ENCODE results near the gene ERC2.

DNA sequence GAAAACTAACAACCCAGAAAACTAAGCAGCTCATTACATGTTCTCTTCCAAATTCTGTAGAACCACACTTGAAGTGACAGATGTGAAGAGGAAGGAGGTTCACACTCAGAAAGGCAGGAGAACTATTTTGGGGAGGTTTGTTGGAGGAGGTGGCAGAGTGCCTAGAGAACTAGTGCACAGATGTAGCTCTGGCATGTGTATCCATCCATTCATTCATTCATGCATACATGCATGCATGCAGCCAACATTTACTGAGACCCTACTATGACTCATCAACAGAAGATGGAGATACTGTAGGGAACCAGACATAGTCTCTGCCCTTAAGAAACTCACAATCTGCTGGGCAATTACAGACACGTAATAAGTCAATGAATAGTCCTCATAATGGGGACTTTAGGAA is 116.7 kb downstream of the ERC2 start:
- TF ChIP-seq, protein P1, sequence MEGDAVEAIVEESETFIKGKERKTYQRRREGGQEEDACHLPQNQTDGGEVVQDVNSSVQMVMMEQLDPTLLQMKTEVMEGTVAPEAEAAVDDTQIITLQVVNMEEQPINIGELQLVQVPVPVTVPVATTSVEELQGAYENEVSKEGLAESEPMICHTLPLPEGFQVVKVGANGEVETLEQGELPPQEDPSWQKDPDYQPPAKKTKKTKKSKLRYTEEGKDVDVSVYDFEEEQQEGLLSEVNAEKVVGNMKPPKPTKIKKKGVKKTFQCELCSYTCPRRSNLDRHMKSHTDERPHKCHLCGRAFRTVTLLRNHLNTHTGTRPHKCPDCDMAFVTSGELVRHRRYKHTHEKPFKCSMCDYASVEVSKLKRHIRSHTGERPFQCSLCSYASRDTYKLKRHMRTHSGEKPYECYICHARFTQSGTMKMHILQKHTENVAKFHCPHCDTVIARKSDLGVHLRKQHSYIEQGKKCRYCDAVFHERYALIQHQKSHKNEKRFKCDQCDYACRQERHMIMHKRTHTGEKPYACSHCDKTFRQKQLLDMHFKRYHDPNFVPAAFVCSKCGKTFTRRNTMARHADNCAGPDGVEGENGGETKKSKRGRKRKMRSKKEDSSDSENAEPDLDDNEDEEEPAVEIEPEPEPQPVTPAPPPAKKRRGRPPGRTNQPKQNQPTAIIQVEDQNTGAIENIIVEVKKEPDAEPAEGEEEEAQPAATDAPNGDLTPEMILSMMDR (IDR thresholded peaks at IDR 0.05; ENCODE audit: low read length): no peak
- no peak for TF ChIP-seq EZH2 (IDR thresholded peaks at IDR 0.05; ENCODE audit: borderline replicate concordance, low read length)
